Measurements from ENCODE around the gene SLITRK1. TPM values are rescaled to one million over a fixed set of nuclear protein-coding genes. Genes with fewer than 3 reads are reported as not detected.

Gene SLITRK1
- total and polyA plus RNA-seq, 12 donors = not detected

- intact Hi-C loops (cut with DNase I) = no loop called here
- Histone ChIP-seq H3K27me3 (no peaks in the 10 kb centered on the region), H3K27ac (no peak overlapping the region), H3K4me3 (no peak overlapping the region), H3K36me3 (no peaks in the 10 kb centered on the region), H3K4me1 (no peaks in the 10 kb centered on the region), H3K9me3 (peaks cover 0 to 4% (median 0%) of the 10 kb centered on the region in 11 donors)
- ATAC-seq (no peak), DNase-seq (no peak)
- no peak for TF ChIP-seq CTCF (IDR thresholded peaks at IDR 0.05)
- WGBS, 2 donors = 52 to 59% methylated on average over 5 of the region's 5 CpGs
Observed at GRCh38 chr13:83865161-83866137, 16.8 kb downstream of the SLITRK1 start.

GRCh38 chr13:83853771-83854170 lies 28.5 kb downstream of the SLITRK1 start:
- intact Hi-C loops (cut with DNase I) = no loop called here
- Histone ChIP-seq H3K4me3 (no peak overlapping the region), H3K4me1 (no peaks in the 10 kb centered on the region), H3K9me3 (no peaks in the 10 kb centered on the region), H3K27ac (no peak overlapping the region), H3K27me3 (no peaks in the 10 kb centered on the region), H3K36me3 (no peaks in the 10 kb centered on the region)
- TF ChIP-seq CTCF (IDR thresholded peaks at IDR 0.05) = no peak
- DNase-seq (no peak), ATAC-seq (no peak)
- WGBS, 2 donors = 73 to 75% methylated on average over 3 of the region's 3 CpGs

GRCh38 chr13:83845106-83845505 lies 37.2 kb downstream of the SLITRK1 start:
- no peak for TF ChIP-seq CTCF (IDR thresholded peaks at IDR 0.05)
- Histone ChIP-seq H3K36me3 (no peaks in the 10 kb centered on the region), H3K4me3 (no peak overlapping the region), H3K9me3 (peaks cover 0 to 7% (median 0%) of the 10 kb centered on the region in 11 donors), H3K27me3 (no peaks in the 10 kb centered on the region), H3K27ac (no peak overlapping the region), H3K4me1 (no peaks in the 10 kb centered on the region)
- 47 to 49% methylated on average over 2 of the region's 2 CpGs for WGBS, 2 donors
- ATAC-seq (no peak), DNase-seq (no peak)
- intact Hi-C loops (cut with DNase I) = no loop called here

- no peak for TF ChIP-seq CTCF (IDR thresholded peaks at IDR 0.05)
- no peaks in the 10 kb centered on the region for H3K36me3 ChIP-seq
- 76 to 84% methylated on average over 3 of the region's 3 CpGs for WGBS, 2 donors
- no peak overlapping the region for H3K4me3 ChIP-seq
- intact Hi-C loops (cut with DNase I) = no loop called here
- H3K9me3 ChIP-seq = peaks cover 0 to 9% (median 0%) of the 10 kb centered on the region in 11 donors
- H3K4me1 ChIP-seq = no peaks in the 10 kb centered on the region
- no peak for DNase-seq
- no peaks in the 10 kb centered on the region for H3K27me3 ChIP-seq
- no peak for ATAC-seq
- no peak overlapping the region for H3K27ac ChIP-seq
Observed at GRCh38 chr13:83839146-83839545, 43.1 kb downstream of the SLITRK1 start.

All from heart right ventricle (tissue), 16 donors.